Right ventricle myocardium superior (tissue), 1 donor: Measurements from ENCODE around the gene IER5. TPM values are rescaled to one million over a fixed set of nuclear protein-coding genes. Genes with fewer than 3 reads are reported as not detected.
"Not testable (repeated sequence)": the region's sequence is repeated elsewhere in the genome, so short reads cannot be mapped to it uniquely, and the experiment has no call there.

Experiments used
- ATAC-seq: fragments of 200-7000 bp; cut with Tn5 transposase; one replicate; pipeline ENCODE4 v1.9.1; 2020; ENCODE audit warnings: mild to moderate bottlenecking; ENCODE audit not compliant: poor library complexity
- DNase-seq: peaks from one replicate; pipeline ENCODE4 v3.0.0-alpha.2; 2020
- intact Hi-C: fragments of 100-400 bp; cut with DNase I; formaldehyde crosslinking; loops from one replicate; pipeline ENCODE4 v1.11.2; 2022
- total RNA-seq: library from RNA; stranded (reverse); fragmentation: NEBNext Ultra II Directional; extraction: Animal tissue kit (Norgen Biotek cat#: 25700); gene quantifications from one replicate; pipeline ENCODE4 v1.2.1, GENCODE V29; 2021
- donor health status: DM: no; HTN: yes; CAD: no; lungs with severe emphysema.

IER5 gene
- total RNA-seq, 1 donor from 2014 or later, result 15.1 TPM

DNA sequence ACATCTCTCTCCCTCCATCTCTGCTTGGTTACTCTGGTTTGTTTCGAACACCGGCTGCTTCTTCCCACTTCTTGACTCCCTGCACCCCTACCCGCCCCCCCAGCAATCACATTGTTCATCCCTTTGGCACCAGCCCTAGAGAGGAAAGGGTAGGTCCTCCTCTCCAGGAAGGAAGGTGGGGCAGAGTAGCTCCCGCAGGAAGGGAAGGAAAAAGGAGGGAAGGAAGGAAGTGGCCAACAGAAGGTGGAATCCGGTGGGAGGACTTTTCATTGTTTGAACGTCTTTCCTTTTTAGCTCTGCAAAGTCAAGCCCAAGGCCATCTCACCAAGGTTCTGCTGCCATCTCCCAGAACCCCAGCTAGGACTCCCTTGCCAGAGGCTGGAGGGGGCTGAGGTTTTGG is 18.0 kb downstream of the IER5 start:
- intact Hi-C loops, result loop anchor here (5.0 kb wide), 1 partner anchor 36 kb away; no protein-coding TSS in a partner anchor
- no peak for ATAC-seq
- DNase-seq, result no peak

DNA sequence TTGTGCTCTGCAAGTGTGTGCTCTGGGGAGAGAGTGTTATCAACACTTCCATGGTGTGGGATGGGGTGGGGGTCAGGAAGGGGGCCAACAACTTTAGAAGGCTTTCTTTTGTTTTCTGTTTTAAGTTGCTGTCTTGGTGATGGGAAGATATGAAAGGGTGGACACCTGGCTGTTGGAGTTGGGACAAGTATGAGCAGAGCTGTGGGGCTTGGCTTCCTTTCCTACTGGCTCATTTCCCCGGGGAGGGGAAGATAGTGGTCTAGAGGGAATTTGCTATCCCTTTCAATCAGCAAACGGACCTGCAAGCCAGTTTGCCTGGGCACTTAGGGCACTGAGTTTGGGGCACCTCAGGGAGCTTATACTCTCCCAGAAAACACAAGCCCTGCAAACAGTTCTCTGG is 19.2 kb downstream of the IER5 start:
- DNase-seq, result no peak
- intact Hi-C loops, result loop anchor here (5.0 kb wide), 1 partner anchor 35 kb away; no protein-coding TSS in a partner anchor
- ATAC-seq, result no peak

GRCh38 chr1:181108304-181108867 is 19.9 kb downstream of the IER5 start:
- ATAC-seq (no peak), DNase-seq (no peak)
- intact Hi-C loops, result loop anchor here (5.0 kb wide), 1 partner anchor 34 kb away; no protein-coding TSS in a partner anchor

DNA sequence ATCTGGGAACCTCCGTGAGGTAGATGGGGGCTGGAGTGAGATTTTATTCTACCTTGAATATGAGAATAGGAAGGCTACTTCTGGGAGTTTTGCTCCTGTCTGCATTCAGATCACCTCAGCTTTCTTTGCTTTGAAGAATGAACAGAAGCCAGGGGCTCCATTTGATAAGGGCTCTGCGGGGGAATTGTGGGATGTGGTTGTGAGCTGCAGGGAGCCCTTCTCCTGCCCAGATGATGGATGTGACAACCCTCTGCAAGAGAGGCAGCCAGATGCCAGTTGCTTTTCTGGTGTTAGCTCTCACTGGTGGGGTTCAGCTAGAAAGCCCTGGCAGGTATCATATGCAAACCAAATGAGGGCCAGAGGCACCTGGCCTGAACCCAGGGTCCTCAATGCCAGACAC is 21.5 kb downstream of the IER5 start:
- no peak for ATAC-seq
- DNase-seq, result no peak
- intact Hi-C loops, result no loop called here

GRCh38 chr1:181111559-181111958 is 23.1 kb downstream of the IER5 start:
- ATAC-seq, result no peak
- intact Hi-C loops, result no loop called here
- DNase-seq, result no peak

DNA sequence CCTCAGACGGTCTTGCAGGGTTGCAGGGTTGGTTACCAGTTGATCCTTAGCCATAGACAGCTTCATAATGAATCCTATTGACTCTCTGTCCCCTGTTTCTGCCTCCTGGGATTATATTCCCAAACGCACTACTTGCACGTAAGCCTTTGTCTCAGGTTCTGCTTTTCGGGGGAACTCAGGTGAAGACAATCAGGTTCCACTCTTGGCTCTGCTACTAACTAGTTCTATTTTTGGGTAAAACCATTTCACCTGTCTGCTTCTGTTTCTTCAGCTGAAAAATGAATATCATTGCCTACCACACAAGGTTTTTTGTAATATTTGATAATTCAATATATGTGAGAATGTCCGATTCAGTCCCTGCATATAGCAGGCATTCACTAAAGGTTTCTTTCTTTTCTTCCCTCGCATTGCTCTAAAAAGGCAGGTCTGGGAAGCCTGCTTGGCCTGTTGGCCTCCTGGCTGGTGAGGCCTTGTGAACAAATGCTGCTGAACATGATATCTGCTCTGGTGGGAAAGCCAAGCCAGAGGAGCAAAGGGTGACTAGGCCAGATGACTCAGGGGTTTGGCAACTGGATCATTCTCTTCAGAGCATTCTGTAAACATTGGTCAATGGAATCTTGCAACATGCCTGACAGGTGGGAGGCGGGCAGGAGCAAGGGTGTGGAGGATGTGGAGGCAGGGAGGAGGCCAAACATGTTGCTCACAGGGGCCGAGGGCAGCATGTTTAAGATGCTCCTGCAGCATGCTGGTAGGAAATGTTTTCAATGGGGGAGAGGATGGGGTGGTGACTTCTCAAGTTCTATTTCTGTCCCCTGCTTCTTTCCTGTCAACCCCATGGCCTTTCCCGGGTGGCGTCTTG is 23.8 kb downstream of the IER5 start:
- peak; percentile 76 for DNase-seq
- peak; percentile 91 for ATAC-seq
- intact Hi-C loops, result no loop called here

- DNase-seq (no peak), ATAC-seq (peak; percentile 14)
- intact Hi-C loops, result no loop called here
Observed at GRCh38 chr1:181113059-181113641, 24.6 kb downstream of the IER5 start.

DNA sequence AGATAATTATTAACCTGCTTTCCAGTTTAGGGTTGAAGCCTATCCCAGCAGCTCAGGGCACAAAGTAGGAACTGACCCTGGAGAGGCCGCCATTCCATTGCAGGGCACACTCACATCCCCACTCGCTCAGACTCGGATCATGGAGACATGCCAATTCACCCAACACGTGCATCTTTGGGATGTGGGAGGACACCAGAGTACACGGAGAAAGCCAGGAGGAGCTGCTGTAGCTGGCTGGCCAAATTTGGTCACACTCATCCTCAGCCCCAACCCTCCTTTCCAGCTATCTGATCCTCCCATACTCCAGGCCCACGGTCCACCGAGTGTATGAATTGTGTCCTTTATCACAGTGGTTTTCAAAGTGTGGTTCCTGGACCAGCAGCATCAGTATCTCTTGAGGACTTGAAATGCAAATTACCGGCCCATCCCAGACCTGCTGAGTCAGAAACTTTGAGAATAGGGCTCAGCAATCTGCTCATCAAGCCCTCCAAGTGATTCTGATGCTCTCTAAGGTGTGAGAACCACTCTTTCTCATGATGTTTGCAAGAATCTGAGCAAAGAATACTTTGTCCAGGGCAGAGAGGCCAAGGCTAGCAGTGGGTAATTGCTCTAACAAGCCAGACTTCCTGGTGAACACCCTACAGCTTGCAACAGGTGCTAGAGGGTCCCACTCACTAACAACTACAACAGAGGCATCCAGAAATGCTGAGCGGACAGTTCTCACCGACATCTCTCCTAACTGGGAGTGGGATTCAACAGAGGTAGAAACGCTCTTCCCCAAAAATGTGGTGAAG is 26.3 kb downstream of the IER5 start:
- intact Hi-C loops, result no loop called here
- no peak for ATAC-seq
- DNase-seq, result no peak

DNA sequence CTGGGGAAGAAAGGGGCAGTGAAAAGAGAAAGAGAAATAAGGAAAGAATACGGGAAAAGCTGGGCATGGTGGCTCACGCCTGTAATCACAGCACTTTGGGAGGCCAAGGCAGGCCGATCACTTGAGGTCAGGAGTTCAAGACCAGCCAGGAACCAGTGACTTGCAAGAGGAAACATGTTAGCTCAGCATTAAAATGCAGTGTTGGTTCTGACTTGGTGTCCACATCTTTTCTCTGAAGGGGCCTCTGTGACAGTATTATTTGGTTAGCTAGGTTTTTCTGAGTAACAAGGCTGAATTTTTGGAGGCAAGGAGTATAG is 26.8 kb downstream of the IER5 start:
- ATAC-seq, result no peak
- no peak for DNase-seq
- intact Hi-C loops, result no loop called here

GRCh38 chr1:181115971-181116370 is 27.5 kb downstream of the IER5 start:
- intact Hi-C loops, ATAC-seq, DNase-seq: not testable (repeated sequence)

GRCh38 chr1:181116819-181117390 is 28.4 kb downstream of the IER5 start:
- DNase-seq (no peak), ATAC-seq (no peak)
- intact Hi-C loops, result no loop called here

DNA sequence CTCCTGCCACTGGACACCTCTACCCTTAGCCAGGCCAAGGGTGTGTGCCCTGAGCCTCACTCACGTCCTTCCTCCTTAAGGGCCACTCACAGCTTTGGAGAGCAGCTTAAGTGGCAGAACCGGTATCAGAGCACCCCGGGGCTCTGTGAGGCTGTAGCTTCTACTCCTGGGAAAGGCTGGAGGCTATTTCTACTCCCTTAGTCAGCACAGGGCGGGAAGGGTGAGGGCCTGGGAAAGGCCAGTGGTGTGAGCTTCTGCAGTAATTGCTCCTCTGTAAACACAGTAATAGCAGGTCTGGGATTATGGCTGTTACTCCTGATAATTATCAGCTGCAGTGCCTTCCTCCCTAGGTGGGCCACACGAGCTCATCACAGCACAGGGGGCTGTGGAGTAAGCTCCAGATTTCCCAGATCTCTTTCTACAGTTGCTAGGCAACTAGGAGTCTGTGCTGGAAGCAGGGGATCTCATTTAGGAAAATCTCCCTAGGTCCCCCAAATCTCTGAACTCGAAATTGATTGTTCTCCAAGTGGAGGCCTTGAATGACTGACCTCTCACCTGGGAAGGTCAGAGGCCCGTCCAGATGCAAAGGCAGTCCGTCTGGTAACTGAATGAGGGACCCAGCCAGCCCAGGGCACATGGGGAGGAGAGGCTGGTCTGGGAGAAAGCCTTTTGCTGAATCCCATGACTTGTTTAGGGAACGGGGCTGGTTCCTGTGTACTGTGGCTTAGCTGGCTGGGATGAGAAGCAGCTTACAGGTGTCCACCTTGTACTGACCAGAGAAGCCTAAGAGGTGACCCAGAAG is 29.3 kb downstream of the IER5 start:
- intact Hi-C loops, result no loop called here
- no peak for DNase-seq
- ATAC-seq, result no peak

DNA sequence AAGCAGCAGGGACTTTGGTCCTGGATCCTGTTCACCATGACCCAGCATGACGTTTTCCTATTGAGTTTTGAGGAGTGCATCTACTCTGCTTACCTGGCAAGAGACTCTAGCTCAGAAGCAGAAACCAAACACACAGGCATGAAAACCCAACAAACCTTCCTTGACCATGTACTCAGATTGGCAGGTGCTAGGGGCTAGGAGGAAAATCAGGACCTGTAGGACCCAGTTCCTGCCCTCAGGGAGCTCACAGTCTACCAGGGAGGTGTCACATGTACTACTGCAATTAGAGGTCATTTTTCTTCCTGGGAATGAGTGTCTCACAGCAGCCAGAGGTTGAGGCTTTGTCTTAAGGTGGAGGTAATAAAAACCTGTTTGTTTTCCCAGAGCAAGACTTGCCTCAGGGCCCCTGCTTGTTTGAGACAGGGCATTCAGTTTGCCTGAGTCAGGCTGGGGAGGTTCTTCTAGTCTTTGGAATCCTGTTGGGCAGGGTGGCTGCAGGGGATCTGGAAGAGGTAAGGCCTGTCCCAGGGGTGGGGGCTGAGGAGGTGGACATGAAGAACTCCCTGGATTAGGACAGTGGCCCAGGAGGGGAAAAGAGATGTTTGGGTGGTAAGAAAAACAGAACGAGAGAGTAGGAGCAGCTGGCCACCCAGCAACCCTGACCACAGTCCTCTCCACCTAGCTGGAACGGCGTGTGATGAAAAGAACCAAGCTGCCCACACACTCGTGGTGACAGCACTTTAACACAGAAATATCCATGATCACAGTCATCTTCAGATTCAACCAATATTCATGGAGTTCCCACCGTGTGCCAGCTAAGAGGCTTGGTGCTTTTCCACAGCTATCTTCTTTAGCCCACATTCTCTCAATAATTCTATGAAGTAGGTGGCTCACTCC is 30.8 kb downstream of the IER5 start:
- intact Hi-C loops, result no loop called here
- no peak for ATAC-seq
- no peak for DNase-seq

- intact Hi-C loops, result no loop called here
- DNase-seq, result no peak
- ATAC-seq, result no peak
Observed at GRCh38 chr1:181120924-181121323, 32.4 kb downstream of the IER5 start.

- DNase-seq, result no peak
- no peak for ATAC-seq
- intact Hi-C loops, result no loop called here
Observed at GRCh38 chr1:181121498-181121897, 33.0 kb downstream of the IER5 start.

DNA sequence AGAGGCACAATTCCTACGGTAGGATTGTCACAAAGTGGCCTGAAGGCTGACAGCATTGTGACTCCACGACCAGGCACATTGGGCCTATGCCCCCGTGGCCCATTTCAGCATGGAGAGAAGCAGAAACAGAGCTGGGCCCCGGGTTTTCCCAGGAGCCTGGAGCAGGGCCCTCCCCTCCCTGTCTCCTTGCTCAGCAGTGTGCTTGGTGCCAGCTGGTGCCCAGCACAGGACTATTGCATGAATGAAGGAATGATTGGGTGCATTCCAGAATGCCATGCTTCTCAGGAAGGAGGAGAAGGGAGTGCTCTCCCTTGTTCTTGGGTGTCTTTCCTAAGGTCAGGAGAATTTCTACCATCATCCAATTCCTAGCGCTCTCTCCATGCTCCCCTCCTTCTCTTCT is 33.7 kb downstream of the IER5 start:
- intact Hi-C loops, result no loop called here
- ATAC-seq, result no peak

DNA sequence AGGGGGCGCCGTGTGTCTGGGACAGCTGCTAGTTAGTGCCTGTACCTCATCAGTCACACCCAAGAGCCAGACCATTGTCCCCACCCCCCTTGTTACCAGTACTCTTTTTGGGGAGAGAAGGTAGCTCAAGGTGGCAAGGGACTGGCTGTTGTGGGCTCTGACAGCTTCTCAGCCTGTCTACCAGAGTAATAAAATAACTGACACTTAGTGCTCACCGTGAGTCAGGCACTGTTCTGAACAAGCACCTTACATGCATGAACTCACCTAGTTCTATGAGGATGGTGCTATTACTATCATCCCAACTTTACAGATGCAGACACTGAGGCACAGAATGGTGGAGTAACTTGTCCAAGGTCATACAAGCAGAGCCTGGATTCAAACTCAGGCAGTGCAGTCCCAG is 34.7 kb downstream of the IER5 start:
- ATAC-seq (no peak), DNase-seq (no peak)
- intact Hi-C loops, result no loop called here

More for the DNA sequence above, 33.7 kb downstream of the IER5 start:
- no peak for DNase-seq
